OCI-LY3 (cell line): Measurements from ENCODE around the gene SPOCD1.
A peak's percentile ranks its signal among the peaks of the same experiment; 100 is the strongest.

Source experiments
- EZH2phosphoT487 ChIP-seq: fragments of 200-600 bp; shearing (Covaris generic); IDR thresholded peaks from 2 replicates; pipeline ENCODE4 v1.6.1; 2018; ENCODE audit warnings: antibody characterized with exemption, mixed run types, low read depth
- TF ChIP-seq, protein P1 (sequence below): fragments of 200-600, 300-600 bp; sonication (generic); IDR thresholded peaks from 2 replicates; pipeline ENCODE4 v1.5.1; 2014; ENCODE audit warnings: antibody characterized with exemption, low read length, low read depth

GRCh38 chr1:31745096-31745945 is 70.5 kb downstream of the SPOCD1 start:
- TF ChIP-seq, protein P1, sequence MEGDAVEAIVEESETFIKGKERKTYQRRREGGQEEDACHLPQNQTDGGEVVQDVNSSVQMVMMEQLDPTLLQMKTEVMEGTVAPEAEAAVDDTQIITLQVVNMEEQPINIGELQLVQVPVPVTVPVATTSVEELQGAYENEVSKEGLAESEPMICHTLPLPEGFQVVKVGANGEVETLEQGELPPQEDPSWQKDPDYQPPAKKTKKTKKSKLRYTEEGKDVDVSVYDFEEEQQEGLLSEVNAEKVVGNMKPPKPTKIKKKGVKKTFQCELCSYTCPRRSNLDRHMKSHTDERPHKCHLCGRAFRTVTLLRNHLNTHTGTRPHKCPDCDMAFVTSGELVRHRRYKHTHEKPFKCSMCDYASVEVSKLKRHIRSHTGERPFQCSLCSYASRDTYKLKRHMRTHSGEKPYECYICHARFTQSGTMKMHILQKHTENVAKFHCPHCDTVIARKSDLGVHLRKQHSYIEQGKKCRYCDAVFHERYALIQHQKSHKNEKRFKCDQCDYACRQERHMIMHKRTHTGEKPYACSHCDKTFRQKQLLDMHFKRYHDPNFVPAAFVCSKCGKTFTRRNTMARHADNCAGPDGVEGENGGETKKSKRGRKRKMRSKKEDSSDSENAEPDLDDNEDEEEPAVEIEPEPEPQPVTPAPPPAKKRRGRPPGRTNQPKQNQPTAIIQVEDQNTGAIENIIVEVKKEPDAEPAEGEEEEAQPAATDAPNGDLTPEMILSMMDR: peak; percentile 66
- no peak for TF ChIP-seq EZH2phosphoT487
